ENCODE results near the gene ITGB3BP. TPM values are rescaled to one million over a fixed set of nuclear protein-coding genes. Genes with fewer than 3 reads are reported as not detected.

ITGB3BP gene
- total RNA-seq, 2 experiments from 2014 or later, result 8.3 to 9.3 TPM

GRCh38 chr1:63548303-63548702 is 25.3 kb upstream of the ITGB3BP start:
- no peaks in the 10 kb centered on the region for H3K36me3 ChIP-seq (ENCODE audit: insufficient read depth, low read length)
- Mint-ChIP-seq H3K9me3 (no peaks in the 10 kb centered on the region), H3K27me3 (no peaks in the 10 kb centered on the region), H3K36me3 (ENCODE audit: low read depth) (peaks cover 26% of the 10 kb centered on the region), H3K4me3 (no peak overlapping the region), H3K27ac (no peak overlapping the region), H3K4me1 (ENCODE audit: low read depth) (no peaks in the 10 kb centered on the region)
- intact Hi-C loops (cut with DNase I, micrococcal nuclease), result no loop called here
- H3K4me3 ChIP-seq (ENCODE audit: low read length), result no peak overlapping the region
- TF ChIP-seq CTCF (IDR thresholded peaks at IDR 0.05), result no peak
- no peak overlapping the region for H3K27ac ChIP-seq (ENCODE audit: low read depth in 1 of 2, low read length in 2 of 2)
- H3K4me1 ChIP-seq (ENCODE audit: insufficient read depth, low read length), result no peaks in the 10 kb centered on the region
- no peaks in the 10 kb centered on the region for H3K27me3 ChIP-seq (ENCODE audit: control insufficient read depth in 1 of 2, insufficient read depth in 2 of 2, low read length in 2 of 2)
- POLR2A ChIA-PET, result no interaction called here
- DNase-seq (no peak), ATAC-seq (ENCODE audit: poor library complexity) (no peak)
- H3K9me3 ChIP-seq (ENCODE audit: control insufficient read depth in 1 of 2, insufficient read depth in 1 of 2, low read length in 2 of 2), result no peaks in the 10 kb centered on the region
- CTCF ChIA-PET, result no interaction called here

DNA sequence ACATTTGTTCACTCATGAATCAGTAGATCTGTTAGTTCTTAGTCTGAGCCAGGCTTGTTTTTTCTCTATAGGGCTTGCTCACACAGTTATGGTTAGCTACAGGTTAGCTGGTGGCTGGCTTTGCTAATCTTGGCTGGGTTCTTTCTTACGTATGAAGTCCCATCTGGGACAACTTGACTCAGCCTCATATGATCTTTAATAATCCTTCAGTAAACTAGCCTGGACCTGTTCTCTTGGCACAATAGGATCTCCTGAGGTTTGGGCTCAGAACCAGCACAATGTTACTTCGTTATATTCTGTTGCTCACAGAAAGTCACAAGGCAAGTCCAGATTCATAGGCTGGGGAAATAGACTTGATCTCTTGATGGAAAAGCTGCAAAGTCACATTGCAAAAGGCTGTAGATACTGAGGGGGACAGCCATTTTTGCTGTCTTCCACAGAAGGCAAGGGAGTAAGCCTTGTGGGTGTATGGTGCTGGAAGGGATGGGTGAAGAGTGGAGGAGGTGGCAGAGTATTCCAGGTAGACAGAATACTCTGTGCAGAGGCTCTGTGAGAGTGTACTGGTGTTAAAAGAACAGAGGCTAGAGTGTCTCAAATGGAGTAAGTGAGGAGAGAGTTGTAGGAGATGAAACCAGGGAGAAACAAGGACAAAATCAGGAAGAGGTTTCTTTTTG is 24.7 kb upstream of the ITGB3BP start:
- POLR2A ChIA-PET, result no interaction called here

GRCh38 chr1:63545780-63546179 is 22.8 kb upstream of the ITGB3BP start:
- CTCF ChIA-PET, result no interaction called here
- POLR2A ChIA-PET, result no interaction called here

More for the DNA sequence above, 24.7 kb upstream of the ITGB3BP start:
- Mint-ChIP-seq H3K27ac (no peak overlapping the region), H3K27me3 (no peaks in the 10 kb centered on the region), H3K36me3 (ENCODE audit: low read depth) (peaks cover 29% of the 10 kb centered on the region), H3K9me3 (no peaks in the 10 kb centered on the region), H3K4me3 (no peak overlapping the region), H3K4me1 (ENCODE audit: low read depth) (no peaks in the 10 kb centered on the region)
- Histone ChIP-seq H3K27me3 (ENCODE audit: control insufficient read depth in 1 of 2, insufficient read depth in 2 of 2, low read length in 2 of 2) (no peaks in the 10 kb centered on the region), H3K9me3 (ENCODE audit: control insufficient read depth in 1 of 2, insufficient read depth in 1 of 2, low read length in 2 of 2) (no peaks in the 10 kb centered on the region), H3K4me1 (ENCODE audit: insufficient read depth, low read length) (no peaks in the 10 kb centered on the region), H3K4me3 (ENCODE audit: low read length) (no peak overlapping the region), H3K36me3 (ENCODE audit: insufficient read depth, low read length) (no peaks in the 10 kb centered on the region), H3K27ac (ENCODE audit: low read depth in 1 of 2, low read length in 2 of 2) (no peak overlapping the region)
- CTCF ChIA-PET, result no interaction called here
- ATAC-seq (ENCODE audit: poor library complexity) (no peak), DNase-seq (no peak)
- intact Hi-C loops (cut with DNase I, micrococcal nuclease), result no loop called here
- TF ChIP-seq CTCF (IDR thresholded peaks at IDR 0.05), result no peak

More at GRCh38 chr1:63545780-63546179, 22.8 kb upstream of the ITGB3BP start:
- Mint-ChIP-seq H3K4me1 (ENCODE audit: low read depth) (no peaks in the 10 kb centered on the region), H3K27me3 (no peaks in the 10 kb centered on the region), H3K36me3 (ENCODE audit: low read depth) (peaks cover 34% of the 10 kb centered on the region), H3K9me3 (no peaks in the 10 kb centered on the region), H3K4me3 (no peak overlapping the region), H3K27ac (no peak overlapping the region)
- Histone ChIP-seq H3K9me3 (ENCODE audit: control insufficient read depth in 1 of 2, insufficient read depth in 1 of 2, low read length in 2 of 2) (no peaks in the 10 kb centered on the region), H3K4me1 (ENCODE audit: insufficient read depth, low read length) (no peaks in the 10 kb centered on the region), H3K36me3 (ENCODE audit: insufficient read depth, low read length) (no peaks in the 10 kb centered on the region), H3K27ac (ENCODE audit: low read depth in 1 of 2, low read length in 2 of 2) (no peak overlapping the region), H3K27me3 (ENCODE audit: control insufficient read depth in 1 of 2, insufficient read depth in 2 of 2, low read length in 2 of 2) (no peaks in the 10 kb centered on the region), H3K4me3 (ENCODE audit: low read length) (no peak overlapping the region)
- TF ChIP-seq CTCF (IDR thresholded peaks at IDR 0.05), result no peak
- DNase-seq (no peak), ATAC-seq (ENCODE audit: poor library complexity) (no peak)
- intact Hi-C loops (cut with DNase I, micrococcal nuclease), result no loop called here
